ENCODE results near the gene GSAP.

GRCh38 chr7:77338883-77339629 lies 77.1 kb downstream of the GSAP start:
- TF ChIP-seq CTCF (IDR thresholded peaks at IDR 0.05) = no peak
- no peak for TF ChIP-seq POLR2A (IDR thresholded peaks at IDR 0.05)

All from right lobe of liver (tissue), 4 donors.